ENCODE data around the gene MATCAP1.

MATCAP1 gene

GRCh38 chr16:67207249-67208091 is 23.7 kb upstream of the MATCAP1 start:
- no peak for DNase-seq

- no peak for DNase-seq
These were observed 23.1 kb upstream of the MATCAP1 start for GRCh38 chr16:67206838-67207248.

DNA sequence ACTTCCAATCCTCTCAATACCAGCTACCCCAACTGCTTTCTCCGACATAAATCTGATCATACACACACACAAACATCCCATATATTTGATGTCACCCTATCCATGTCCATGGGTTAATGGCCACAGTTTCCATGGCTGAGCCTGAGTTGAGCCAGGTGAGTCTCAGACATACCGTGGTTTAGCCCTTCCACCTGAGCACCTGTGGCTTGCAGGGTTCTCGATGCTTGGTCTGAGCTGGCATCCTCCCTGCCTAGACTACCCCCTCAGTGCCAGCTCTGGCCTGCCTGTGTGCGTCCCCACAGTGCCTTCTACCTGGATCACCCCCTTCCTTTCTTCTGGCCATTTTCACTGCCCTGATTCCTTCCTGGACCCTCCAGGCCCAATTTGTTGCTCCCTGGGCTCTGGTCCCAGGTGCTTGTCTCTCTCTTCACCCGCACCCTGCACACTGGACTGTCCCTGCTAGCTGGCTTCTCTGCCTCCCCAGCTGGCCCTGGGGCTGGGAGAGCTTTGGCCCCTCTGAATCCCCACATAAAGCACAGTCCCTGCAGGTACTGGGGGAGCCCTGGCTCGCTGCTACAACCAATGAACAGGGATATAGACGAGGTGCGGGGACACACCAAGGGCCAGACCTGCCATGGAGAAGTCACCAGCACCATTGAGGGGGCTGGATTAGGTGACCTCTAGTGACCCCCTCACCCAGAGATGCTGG is 22.5 kb upstream of the MATCAP1 start:
- no peak for DNase-seq

DNA sequence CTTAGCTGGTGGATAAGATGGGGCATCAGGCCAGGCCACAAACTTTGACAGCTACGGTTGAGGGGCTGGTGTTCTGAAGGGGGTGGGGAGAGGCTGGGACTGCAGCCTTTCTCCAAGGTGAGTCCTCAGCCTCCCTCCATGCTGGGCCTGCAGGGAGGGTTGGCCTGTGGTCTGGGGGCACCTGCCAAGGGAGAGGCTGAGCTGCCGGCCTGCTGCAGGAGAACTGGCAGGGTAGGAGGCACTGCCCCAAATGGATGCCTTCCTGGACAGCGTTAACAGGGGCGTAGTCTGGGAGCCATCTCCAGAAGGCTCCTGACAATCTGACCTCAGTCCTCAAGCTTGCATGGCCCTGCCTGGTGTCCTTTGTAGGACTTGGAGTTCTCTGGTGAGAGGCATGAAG is 20.3 kb upstream of the MATCAP1 start:
- DNase-seq: no peak

GRCh38 chr16:67202956-67203493 is 19.3 kb upstream of the MATCAP1 start:
- no peak for DNase-seq

DNA sequence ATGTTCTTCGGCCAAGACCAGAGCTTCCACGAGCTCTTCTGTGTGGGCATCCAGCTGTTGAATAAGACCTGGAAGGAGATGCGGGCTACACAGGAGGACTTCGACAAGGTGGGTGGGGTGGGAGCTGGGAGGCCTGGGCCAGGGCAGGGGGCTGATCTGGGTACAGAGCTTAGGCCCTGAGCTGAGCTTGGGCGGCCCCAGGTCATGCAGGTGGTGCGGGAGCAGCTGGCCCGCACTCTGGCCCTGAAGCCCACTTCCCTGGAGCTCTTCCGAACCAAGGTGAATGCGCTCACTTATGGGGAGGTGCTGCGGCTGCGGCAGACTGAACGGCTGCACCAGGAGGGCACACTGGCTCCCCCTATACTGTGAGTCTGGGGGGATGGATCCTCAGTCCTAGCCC is 18.7 kb upstream of the MATCAP1 start:
- DNase-seq: no peak

- DNase-seq: no peak
These were observed 17.9 kb upstream of the MATCAP1 start for GRCh38 chr16:67201411-67202345.

GRCh38 chr16:67200491-67200890 is 16.7 kb upstream of the MATCAP1 start:
- DNase-seq: no peak

- no peak for DNase-seq
These were observed 16.0 kb upstream of the MATCAP1 start for GRCh38 chr16:67199808-67200198.

GRCh38 chr16:67199011-67199807 is 15.4 kb upstream of the MATCAP1 start, which contains the start of gene ELMO3:
Gene ELMO3, plus strand, starts transcription at chr16:67199131. Its CDS starts 196 bp downstream, at chr16:67199327.
- peak; percentile 1 for DNase-seq

DNA sequence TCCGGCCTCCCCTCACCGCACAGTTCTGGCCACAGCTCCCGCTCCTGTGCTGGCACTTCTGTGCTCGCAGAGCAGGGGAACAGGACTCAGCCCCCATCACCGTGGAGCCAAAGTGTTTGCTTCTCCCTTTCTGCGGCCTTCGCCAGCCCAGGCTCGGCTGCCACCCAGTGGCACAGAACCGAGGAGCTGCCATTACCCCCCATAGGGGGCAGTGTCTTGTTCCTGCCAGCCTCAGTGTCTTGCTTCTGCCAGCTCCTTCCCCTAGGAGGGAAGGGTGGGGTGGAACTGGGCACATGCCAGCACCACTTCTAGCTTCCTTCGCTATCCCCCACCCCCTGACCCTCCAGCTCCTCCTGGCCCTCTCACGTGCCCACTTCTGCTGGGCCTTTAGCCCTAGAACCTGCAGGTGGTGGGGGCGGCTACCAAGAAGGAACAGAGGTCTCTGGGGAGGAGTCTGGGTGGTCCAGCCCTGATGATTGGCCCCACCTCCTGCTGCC is 14.5 kb upstream of the MATCAP1 start:
- no peak for DNase-seq

DNA sequence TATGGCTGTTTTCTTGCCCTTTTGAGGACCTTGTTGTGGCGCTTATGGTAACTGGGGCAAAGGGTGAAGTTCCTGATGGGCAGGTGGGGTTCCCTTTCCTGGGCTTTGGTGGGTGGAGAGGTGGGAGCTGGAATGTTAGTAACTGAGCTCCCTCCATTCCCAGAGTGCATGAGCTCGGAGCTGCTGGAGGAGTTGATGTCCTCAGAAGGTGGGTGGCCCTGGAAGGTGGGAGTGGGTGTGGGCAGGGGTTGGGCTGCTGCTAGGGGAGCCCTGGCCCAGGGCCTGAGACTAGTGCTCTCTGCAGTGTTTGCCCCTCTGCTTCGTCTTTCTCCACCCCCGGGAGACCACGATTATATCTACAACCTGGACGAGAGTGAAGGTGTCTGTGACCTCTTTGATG is 13.9 kb upstream of the MATCAP1 start:
- DNase-seq: no peak

- DNase-seq: no peak
These were observed 13.1 kb upstream of the MATCAP1 start for GRCh38 chr16:67196881-67197280.

- no peak for DNase-seq
These were observed 11.9 kb upstream of the MATCAP1 start for GRCh38 chr16:67195676-67196075.

GRCh38 chr16:67194260-67194659 is 10.5 kb upstream of the MATCAP1 start:
- no peak for DNase-seq

- DNase-seq: no peak
These were observed 9.8 kb upstream of the MATCAP1 start for GRCh38 chr16:67193536-67193935.

DNA sequence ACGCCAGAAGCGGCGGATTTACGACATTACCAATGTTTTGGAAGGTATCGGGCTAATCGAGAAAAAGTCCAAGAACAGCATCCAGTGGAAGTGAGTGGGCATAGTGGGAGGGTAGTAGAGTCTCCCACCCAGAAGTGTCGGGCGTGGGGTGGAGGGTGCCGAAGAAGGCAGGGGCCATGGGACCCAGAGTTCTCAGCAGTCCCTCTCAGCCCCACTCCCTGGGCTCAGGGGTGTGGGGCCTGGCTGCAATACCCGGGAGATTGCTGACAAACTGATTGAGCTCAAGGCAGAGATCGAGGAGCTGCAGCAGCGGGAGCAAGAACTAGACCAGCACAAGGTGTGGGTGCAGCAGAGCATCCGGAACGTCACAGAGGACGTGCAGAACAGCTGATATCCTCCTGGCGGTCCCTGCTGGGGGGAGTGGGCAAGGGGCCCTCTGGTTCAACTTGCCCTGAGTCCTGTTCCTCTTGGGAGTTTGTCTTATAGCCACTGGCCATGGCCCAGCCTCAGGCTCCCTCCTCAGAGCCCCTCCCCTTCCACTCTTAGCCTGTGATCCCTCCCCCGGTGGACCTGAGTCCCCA is 9.1 kb upstream of the MATCAP1 start:
- no peak for DNase-seq

- peak; percentile 44 for DNase-seq
These were observed 8.4 kb upstream of the MATCAP1 start, which contains the start of gene E2F4 for GRCh38 chr16:67191995-67192681. Gene E2F4, plus strand, starts transcription at chr16:67192155. Its CDS starts 73 bp downstream, at chr16:67192228.

GRCh38 chr16:67191411-67191994 is 7.7 kb upstream of the MATCAP1 start:
- DNase-seq: no peak

All from NCI-H1048 (cell line).